H1 (cell line): Measurements from ENCODE around the gene CTNND2. TPM values are rescaled to one million over a fixed set of nuclear protein-coding genes. Genes with fewer than 3 reads are reported as not detected.

ENCODE experiments used
- CBX8 ChIP-seq: fragments of 300-800, 300-1000 bp; sonication (generic); IDR thresholded peaks from 2 replicates; pipeline ENCODE4 v1.7.1; 2016; ENCODE audit warnings: low read depth, low read length, borderline replicate concordance
- CREB1 ChIP-seq: IDR thresholded peaks from 2 replicates; pipeline ENCODE4 v1.6.1; 2012; ENCODE audit warnings: inconsistent platforms
- FOSL1 ChIP-seq: IDR thresholded peaks from 2 replicates; pipeline ENCODE4 v1.6.1; 2011; ENCODE audit warnings: mild to moderate bottlenecking, low read depth, low read length, moderate library complexity; ENCODE audit not compliant: insufficient read depth
- POLR2AphosphoS5 ChIP-seq: IDR thresholded peaks from 2 replicates; pipeline ENCODE4 v1.6.1; 2011; ENCODE audit warnings: low read depth, low read length
- POU5F1 ChIP-seq: IDR thresholded peaks from 2 replicates; pipeline ENCODE4 v1.6.1; 2011; ENCODE audit warnings: low read depth, mild to moderate bottlenecking, low read length, moderate library complexity
- polyA plus RNA-seq, 7 experiments: library from polyadenylated mRNA; depleted of rRNA in 3 of 7; stranded (reverse) in 5 of 7; unstranded in 2 of 7; fragments of >200 nt in 5 of 7; fragments of 200-250 nt in 2 of 7; gene quantifications; 1 replicate in 5 of 7; 2 replicates in 1 of 7; 4 replicates in 1 of 7; pipeline versions ENCODE4 v1.2.1 to v1.2.3, GENCODE V29; 2011 to 2013; ENCODE audit warnings: missing spikeins in 2 of 7, mixed read lengths in 2 of 7
- total RNA-seq: library from RNA; stranded (reverse); fragmentation: NEBNext Ultra II Directional; extraction: Animal tissue kit (Norgen Biotek cat#: 25700); gene quantifications from 2 replicates; pipeline ENCODE4 v1.2.1, GENCODE V29; 2021
- TF ChIP-seq, protein P1 (sequence below): fragments of 300-600 bp; sonication (generic); IDR thresholded peaks from 2 replicates; pipeline ENCODE4 v1.7.1; 2012; ENCODE audit warnings: low read length, moderate library complexity, mild to moderate bottlenecking, inconsistent platforms; ENCODE audit not compliant: insufficient replicate concordance

Gene CTNND2
- total and polyA plus RNA-seq, 2 of the 8 experiments (the other 6 are each of a cell fraction or from before 2014, with no cell fraction given): 7.4 to 14.2 TPM

DNA sequence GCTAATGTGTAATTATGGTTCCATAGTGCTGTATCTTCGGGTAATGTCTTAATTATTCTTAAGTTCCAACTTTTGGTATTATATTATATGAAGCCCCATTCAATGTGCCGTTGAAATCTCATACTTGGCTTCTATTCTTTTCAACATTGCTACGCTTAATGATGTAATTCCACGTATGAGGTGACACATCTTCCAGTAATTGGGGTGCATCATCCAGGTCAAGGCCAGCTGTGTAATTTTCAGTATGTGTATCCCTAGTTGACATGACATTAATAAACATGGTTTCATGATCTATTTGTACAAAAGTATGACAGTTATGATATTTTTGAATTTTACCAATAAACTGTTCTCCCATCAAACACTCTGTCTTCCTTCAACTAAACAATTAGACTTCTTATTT, 546.3 kb downstream of the CTNND2 start (continued):
- TF ChIP-seq, protein P1, sequence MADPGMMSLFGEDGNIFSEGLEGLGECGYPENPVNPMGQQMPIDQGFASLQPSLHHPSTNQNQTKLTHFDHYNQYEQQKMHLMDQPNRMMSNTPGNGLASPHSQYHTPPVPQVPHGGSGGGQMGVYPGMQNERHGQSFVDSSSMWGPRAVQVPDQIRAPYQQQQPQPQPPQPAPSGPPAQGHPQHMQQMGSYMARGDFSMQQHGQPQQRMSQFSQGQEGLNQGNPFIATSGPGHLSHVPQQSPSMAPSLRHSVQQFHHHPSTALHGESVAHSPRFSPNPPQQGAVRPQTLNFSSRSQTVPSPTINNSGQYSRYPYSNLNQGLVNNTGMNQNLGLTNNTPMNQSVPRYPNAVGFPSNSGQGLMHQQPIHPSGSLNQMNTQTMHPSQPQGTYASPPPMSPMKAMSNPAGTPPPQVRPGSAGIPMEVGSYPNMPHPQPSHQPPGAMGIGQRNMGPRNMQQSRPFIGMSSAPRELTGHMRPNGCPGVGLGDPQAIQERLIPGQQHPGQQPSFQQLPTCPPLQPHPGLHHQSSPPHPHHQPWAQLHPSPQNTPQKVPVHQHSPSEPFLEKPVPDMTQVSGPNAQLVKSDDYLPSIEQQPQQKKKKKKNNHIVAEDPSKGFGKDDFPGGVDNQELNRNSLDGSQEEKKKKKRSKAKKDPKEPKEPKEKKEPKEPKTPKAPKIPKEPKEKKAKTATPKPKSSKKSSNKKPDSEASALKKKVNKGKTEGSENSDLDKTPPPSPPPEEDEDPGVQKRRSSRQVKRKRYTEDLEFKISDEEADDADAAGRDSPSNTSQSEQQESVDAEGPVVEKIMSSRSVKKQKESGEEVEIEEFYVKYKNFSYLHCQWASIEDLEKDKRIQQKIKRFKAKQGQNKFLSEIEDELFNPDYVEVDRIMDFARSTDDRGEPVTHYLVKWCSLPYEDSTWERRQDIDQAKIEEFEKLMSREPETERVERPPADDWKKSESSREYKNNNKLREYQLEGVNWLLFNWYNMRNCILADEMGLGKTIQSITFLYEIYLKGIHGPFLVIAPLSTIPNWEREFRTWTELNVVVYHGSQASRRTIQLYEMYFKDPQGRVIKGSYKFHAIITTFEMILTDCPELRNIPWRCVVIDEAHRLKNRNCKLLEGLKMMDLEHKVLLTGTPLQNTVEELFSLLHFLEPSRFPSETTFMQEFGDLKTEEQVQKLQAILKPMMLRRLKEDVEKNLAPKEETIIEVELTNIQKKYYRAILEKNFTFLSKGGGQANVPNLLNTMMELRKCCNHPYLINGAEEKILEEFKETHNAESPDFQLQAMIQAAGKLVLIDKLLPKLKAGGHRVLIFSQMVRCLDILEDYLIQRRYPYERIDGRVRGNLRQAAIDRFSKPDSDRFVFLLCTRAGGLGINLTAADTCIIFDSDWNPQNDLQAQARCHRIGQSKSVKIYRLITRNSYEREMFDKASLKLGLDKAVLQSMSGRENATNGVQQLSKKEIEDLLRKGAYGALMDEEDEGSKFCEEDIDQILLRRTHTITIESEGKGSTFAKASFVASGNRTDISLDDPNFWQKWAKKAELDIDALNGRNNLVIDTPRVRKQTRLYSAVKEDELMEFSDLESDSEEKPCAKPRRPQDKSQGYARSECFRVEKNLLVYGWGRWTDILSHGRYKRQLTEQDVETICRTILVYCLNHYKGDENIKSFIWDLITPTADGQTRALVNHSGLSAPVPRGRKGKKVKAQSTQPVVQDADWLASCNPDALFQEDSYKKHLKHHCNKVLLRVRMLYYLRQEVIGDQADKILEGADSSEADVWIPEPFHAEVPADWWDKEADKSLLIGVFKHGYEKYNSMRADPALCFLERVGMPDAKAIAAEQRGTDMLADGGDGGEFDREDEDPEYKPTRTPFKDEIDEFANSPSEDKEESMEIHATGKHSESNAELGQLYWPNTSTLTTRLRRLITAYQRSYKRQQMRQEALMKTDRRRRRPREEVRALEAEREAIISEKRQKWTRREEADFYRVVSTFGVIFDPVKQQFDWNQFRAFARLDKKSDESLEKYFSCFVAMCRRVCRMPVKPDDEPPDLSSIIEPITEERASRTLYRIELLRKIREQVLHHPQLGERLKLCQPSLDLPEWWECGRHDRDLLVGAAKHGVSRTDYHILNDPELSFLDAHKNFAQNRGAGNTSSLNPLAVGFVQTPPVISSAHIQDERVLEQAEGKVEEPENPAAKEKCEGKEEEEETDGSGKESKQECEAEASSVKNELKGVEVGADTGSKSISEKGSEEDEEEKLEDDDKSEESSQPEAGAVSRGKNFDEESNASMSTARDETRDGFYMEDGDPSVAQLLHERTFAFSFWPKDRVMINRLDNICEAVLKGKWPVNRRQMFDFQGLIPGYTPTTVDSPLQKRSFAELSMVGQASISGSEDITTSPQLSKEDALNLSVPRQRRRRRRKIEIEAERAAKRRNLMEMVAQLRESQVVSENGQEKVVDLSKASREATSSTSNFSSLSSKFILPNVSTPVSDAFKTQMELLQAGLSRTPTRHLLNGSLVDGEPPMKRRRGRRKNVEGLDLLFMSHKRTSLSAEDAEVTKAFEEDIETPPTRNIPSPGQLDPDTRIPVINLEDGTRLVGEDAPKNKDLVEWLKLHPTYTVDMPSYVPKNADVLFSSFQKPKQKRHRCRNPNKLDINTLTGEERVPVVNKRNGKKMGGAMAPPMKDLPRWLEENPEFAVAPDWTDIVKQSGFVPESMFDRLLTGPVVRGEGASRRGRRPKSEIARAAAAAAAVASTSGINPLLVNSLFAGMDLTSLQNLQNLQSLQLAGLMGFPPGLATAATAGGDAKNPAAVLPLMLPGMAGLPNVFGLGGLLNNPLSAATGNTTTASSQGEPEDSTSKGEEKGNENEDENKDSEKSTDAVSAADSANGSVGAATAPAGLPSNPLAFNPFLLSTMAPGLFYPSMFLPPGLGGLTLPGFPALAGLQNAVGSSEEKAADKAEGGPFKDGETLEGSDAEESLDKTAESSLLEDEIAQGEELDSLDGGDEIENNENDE: no peak
- TF ChIP-seq POLR2AphosphoS5 (no peak), POU5F1 (no peak), CBX8 (no peak), FOSL1 (no peak), CREB1 (no peak)
